Ureter (tissue), 1 donor: Measurements from ENCODE around the gene SLCO2B1. TPM values are rescaled to one million over a fixed set of nuclear protein-coding genes. Genes with fewer than 3 reads are reported as not detected.

Experiments used
- DNase-seq: peaks from one replicate; pipeline ENCODE4 v3.0.0-alpha.2; 2020; ENCODE audit warnings: low spot score
- total RNA-seq: library from RNA; stranded (reverse); gene quantifications from one replicate; pipeline ENCODE4 v1.2.4, GENCODE V29; 2023
- donor health status: DM: yes; HTN: yes; CAD: no.

The SLCO2B1 gene
- total RNA-seq, 1 donor from 2014 or later, result 48.4 TPM

DNA sequence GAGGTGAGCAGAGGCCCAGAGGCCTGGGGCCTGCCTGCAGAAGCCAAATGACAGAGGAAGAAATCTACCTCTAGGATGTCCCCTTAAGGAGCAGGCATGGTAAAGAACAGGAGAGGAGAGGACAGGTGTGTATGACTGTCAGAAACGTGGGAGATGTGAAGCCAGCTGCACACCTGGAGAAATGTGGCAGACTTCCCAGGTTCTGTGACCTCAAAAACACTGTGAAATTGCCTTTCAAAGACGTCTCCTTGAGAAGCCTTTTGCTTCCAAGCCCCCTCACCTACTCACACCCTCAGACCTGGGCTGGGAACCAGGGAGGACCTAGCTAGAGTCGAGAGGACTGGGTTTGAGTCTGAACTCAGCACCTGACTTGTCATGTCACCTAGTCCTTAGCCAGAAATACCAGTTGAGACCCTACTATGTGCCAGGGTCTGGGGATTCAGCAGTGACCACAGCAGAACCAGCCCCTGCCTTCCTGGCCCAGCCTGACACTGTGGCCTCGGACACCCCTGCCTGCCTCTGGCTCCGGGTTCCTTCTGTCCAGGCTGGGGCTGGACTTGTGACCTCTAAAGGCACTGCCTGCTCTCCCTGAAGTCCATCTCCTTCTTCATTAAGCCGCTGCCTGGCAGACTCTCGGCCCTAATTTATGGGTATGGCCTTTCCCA lies 95.2 kb downstream of the SLCO2B1 start:
- DNase-seq, result no peak

DNA sequence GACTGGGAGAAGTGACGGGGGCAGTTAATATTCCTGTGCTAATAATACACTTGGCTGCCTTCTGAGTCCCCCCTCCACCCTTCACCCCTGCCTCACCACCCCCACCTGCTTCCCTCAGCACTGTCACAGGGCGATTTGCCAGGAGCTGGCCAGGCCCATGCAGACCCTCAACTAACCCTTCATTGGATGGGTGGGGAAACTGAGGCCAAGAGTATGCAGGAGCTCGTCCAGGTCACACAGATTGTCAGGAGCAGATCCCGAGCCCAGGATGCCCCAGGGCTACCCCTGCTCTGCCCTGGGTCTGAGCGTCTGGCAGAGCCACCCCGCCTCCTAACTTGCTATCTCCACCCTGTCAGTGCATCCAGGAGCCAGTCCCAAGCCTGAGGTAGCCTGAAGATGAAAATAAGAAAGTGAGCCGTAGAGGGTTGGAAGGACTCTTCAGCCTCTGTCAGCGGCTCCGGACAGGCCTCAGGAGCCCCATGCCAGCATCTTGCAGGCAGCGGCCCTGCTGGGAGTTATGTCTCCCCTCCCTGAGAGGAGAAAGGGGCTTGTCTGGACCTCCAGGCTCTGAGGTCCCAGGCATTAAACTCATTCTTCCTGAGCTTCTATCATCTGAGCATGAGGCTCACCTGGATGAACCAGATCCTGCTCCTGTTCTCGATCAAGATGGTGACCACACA lies 95.9 kb downstream of the SLCO2B1 start:
- no peak for DNase-seq

DNA sequence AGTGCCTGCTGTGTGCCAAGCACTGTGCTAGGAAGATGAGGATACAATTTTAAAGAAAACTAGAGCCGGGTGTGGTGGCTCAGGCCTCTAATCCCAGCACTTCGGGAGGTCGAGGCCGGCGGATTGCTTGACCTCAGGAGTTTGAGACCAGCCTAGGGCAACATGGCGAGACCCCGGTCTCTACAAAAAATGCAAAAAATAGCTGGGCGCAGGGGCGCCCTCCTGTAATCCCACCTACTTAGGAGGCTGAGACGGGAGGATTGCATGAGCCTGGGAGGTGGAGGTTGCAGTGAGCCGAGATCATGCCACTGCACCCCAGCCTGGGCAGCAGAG lies 98.0 kb downstream of the SLCO2B1 start:
- no peak for DNase-seq

DNA sequence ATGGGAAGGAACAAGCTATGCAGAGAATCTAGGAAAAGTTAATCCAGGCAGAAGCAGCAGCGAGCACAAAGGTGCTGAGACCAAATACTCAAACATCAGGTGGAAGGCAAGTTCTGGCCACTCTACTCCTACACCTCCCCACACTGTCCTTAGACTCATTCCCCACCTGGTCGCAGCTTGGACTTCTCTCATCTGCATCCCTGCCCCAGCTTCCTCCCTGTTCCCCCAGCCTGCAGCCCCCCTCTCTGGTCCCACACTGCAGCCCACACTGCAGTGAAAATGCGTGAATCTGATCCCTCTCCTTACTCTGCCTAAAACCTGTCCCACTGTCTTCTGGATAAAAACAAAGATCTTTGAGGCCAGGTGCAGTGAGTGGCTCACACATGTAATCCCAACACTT lies 98.8 kb downstream of the SLCO2B1 start:
- DNase-seq, result no peak

DNA sequence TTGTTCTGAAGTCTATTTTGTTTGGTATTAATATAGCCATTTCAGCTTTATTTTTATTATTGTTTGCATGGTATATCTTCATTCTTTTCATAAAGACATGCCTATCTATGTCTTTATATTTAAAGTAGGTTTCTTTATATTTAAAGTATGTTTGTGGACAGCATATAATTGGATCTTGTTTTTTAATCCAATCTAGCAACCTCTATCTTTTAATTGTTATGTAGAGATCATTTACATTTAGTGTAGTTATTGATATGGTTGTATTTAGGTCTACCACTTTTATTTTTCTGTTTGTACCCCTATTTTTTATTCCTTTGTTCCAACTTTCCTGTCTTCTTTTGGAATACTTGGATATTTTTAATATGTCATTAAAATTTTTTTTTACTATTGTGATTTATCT lies 103.4 kb downstream of the SLCO2B1 start:
- DNase-seq, result no peak

Other genes starting within 250 kb of the SLCO2B1 start
- 14.1 TPM for gene XRRA1, start 202.0 kb upstream of the SLCO2B1 start, total RNA-seq
- gene SPCS2, start 201.8 kb upstream of the SLCO2B1 start, total RNA-seq, result 151 TPM
- 10.9 TPM for gene NEU3, start 162.2 kb upstream of the SLCO2B1 start, total RNA-seq
- gene OR2AT4, start 54.2 kb upstream of the SLCO2B1 start, total RNA-seq, result not detected
- gene TPBGL, start 89.7 kb downstream of the SLCO2B1 start, total RNA-seq, result 0.26 TPM
- 53.4 TPM for gene ARRB1, start 200.6 kb downstream of the SLCO2B1 start, total RNA-seq
- 3,031 TPM for gene RPS3, start 248.4 kb downstream of the SLCO2B1 start, total RNA-seq